ENCODE measurements around the gene ZC3H12C. TPM values are rescaled to one million over a fixed set of nuclear protein-coding genes. Genes with fewer than 3 reads are reported as not detected.

The ZC3H12C gene
- total RNA-seq, 2 experiments from 2014 or later = not detected

DNA sequence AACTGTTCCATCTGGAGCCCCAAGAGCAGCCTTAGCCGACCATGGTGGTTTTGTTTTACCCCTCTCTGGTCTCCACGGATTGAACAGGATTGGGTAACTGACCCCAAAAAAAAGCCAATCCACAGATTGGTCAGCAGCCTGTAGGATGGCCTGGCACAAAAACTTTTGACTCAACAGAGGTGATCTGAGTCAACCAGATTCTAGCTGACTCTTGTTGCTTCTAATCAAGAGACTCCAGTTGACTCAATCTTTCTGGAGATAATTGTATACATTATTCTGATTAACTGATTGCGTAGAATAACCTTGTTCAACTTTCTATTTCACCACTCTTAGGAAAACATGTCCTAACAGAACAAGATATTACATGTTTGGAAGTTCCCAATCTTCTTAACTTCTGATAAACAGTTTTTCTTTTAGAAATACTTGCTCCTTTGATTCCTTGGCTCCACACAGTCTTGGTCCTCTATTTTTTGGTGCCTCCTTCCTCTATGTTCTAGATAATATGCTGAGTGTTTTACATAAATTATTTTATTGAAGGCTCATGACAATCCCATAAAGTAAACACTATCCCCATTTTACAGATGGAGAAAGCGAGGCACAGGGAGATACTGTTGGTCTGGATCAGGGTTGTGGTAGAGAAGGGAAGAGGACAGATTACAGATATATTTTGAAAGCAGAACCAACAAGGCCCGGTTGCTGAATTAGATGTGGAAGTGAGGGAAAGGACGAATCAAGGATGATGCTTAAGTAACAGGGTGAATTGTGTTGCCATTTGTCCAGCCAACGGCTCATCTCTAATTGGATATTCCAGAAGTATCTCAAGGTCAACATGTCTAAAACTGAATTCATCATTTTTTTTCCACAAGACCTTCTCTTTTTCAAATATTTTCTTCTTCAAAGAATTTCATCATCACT lies 11.5 kb upstream of the ZC3H12C start:
- no peaks in the 10 kb centered on the region for H3K4me1 ChIP-seq (ENCODE audit: insufficient read depth, low read length, poor library complexity, severe bottlenecking)
- no peak for DNase-seq (ENCODE audit: low spot score)
- H3K9me3 ChIP-seq (ENCODE audit: low read length) = no peaks in the 10 kb centered on the region
- POLR2A ChIA-PET = interaction anchor here (0.6 kb wide), 1 partner anchor 1452 kb away, joined by 4 read pairs; no protein-coding TSS in a partner anchor
- no peaks in the 10 kb centered on the region for H3K36me3 ChIP-seq (ENCODE audit: insufficient read depth, low read length)
- H3K9me2 ChIP-seq (ENCODE audit: insufficient read depth, low read length) = no peaks in the 10 kb centered on the region
- H3K27ac ChIP-seq (ENCODE audit: low read depth, low read length, poor library complexity, severe bottlenecking) = no peak overlapping the region
- no TSS peak for BruUV-seq (replicated peaks)
- H2AFZ ChIP-seq (ENCODE audit: low read length) = no peak overlapping the region
- no peaks in the 10 kb centered on the region for H3K79me2 ChIP-seq (ENCODE audit: insufficient read depth, low read depth, low read length)
- no peak for TF ChIP-seq EZH2phosphoT487 (IDR thresholded peaks at IDR 0.05; ENCODE audit: borderline replicate concordance, low read depth, low read length)
- TF ChIP-seq, protein P1, sequence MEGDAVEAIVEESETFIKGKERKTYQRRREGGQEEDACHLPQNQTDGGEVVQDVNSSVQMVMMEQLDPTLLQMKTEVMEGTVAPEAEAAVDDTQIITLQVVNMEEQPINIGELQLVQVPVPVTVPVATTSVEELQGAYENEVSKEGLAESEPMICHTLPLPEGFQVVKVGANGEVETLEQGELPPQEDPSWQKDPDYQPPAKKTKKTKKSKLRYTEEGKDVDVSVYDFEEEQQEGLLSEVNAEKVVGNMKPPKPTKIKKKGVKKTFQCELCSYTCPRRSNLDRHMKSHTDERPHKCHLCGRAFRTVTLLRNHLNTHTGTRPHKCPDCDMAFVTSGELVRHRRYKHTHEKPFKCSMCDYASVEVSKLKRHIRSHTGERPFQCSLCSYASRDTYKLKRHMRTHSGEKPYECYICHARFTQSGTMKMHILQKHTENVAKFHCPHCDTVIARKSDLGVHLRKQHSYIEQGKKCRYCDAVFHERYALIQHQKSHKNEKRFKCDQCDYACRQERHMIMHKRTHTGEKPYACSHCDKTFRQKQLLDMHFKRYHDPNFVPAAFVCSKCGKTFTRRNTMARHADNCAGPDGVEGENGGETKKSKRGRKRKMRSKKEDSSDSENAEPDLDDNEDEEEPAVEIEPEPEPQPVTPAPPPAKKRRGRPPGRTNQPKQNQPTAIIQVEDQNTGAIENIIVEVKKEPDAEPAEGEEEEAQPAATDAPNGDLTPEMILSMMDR (conservative IDR thresholded peaks at IDR 0.05; ENCODE audit: low read length) = no peak
- intact Hi-C loops (cut with micrococcal nuclease; ENCODE audit: unreplicated experiment) = no loop called here
- no peak overlapping the region for H3K4me2 ChIP-seq (ENCODE audit: low read length)
- H3K4me3 ChIP-seq (ENCODE audit: low read depth, low read length, poor library complexity, severe bottlenecking) = no peak overlapping the region
- CTCF ChIA-PET (ENCODE audit: unreplicated experiment) = no interaction called here
- no peaks in the 10 kb centered on the region for H4K20me1 ChIP-seq (ENCODE audit: insufficient read depth, low read length)

- Histone ChIP-seq H2AFZ (ENCODE audit: low read length) (no peak overlapping the region), H3K9me2 (ENCODE audit: insufficient read depth, low read length) (no peaks in the 10 kb centered on the region), H3K27ac (ENCODE audit: low read depth, low read length, poor library complexity, severe bottlenecking) (no peak overlapping the region), H3K4me1 (ENCODE audit: insufficient read depth, low read length, poor library complexity, severe bottlenecking) (no peaks in the 10 kb centered on the region), H3K36me3 (ENCODE audit: insufficient read depth, low read length) (no peaks in the 10 kb centered on the region), H3K4me2 (ENCODE audit: low read length) (no peak overlapping the region), H4K20me1 (ENCODE audit: insufficient read depth, low read length) (no peaks in the 10 kb centered on the region), H3K4me3 (ENCODE audit: low read depth, low read length, poor library complexity, severe bottlenecking) (no peak overlapping the region), H3K79me2 (ENCODE audit: insufficient read depth, low read depth, low read length) (no peaks in the 10 kb centered on the region), H3K9me3 (ENCODE audit: low read length) (no peaks in the 10 kb centered on the region)
- ChIA-PET CTCF (ENCODE audit: unreplicated experiment) (no interaction called here), POLR2A (interaction anchor here (0.6 kb wide), 1 partner anchor 109 kb away, joined by 4 read pairs; no protein-coding TSS in a partner anchor)
- no peak for DNase-seq (ENCODE audit: low spot score)
- intact Hi-C loops (cut with micrococcal nuclease; ENCODE audit: unreplicated experiment) = no loop called here
- TF ChIP-seq EZH2phosphoT487 (IDR thresholded peaks at IDR 0.05; ENCODE audit: borderline replicate concordance, low read depth, low read length) = no peak
- TF ChIP-seq, protein P1 (conservative IDR thresholded peaks at IDR 0.05; ENCODE audit: low read length) = no peak
- BruUV-seq (replicated peaks) = no TSS peak
Measured at GRCh38 chr11:110082899-110083298, 10.3 kb upstream of the ZC3H12C start.
